HEK293T (cell line): ENCODE results near the gene KCNQ1.

Source experiments
- CTCF ChIA-PET: fragments of 350-600 bp; formaldehyde crosslinking; extraction: SDS; loops from one replicate; lab custom pipeline; 2021; ENCODE audit warnings: antibody characterized with exemption, inconsistent platforms; lab: Yijun Ruan, JAX
- POLR2A ChIA-PET: fragments of 350-600 bp; formaldehyde crosslinking; extraction: SDS; loops from one replicate; lab custom pipeline; 2020; ENCODE audit warnings: antibody characterized with exemption, inconsistent platforms; lab: Yijun Ruan, JAX
- DNase-seq: peaks from one replicate; pipeline ENCODE4 v3.0.0; 2012; ENCODE audit warnings: mixed read lengths; ENCODE audit errors: extremely low spot score
- ARNT ChIP-seq: fragments of 450-650 bp; IDR thresholded peaks from 2 replicates; pipeline ENCODE4 v1.6.1; 2017; ENCODE audit warnings: mild to moderate bottlenecking
- BHLHE40 ChIP-seq: fragments of 450-650 bp; IDR thresholded peaks from 2 replicates; pipeline ENCODE4 v1.6.1; 2016; ENCODE audit warnings: mild to moderate bottlenecking, moderate library complexity, borderline replicate concordance
- CTBP1 ChIP-seq: fragments of 450-650 bp; IDR thresholded peaks from 2 replicates; pipeline ENCODE4 v1.6.1; 2016; ENCODE audit warnings: borderline replicate concordance
- ELF4 ChIP-seq: fragments of 450-650 bp; IDR thresholded peaks from 2 replicates; pipeline ENCODE4 v1.6.1; 2017; ENCODE audit warnings: antibody characterized with exemption
- FOXA1 ChIP-seq: fragments of 450-650 bp; IDR thresholded peaks from 2 replicates; pipeline ENCODE4 v1.6.1; 2016; ENCODE audit warnings: mild to moderate bottlenecking
- FOXK2 ChIP-seq: fragments of 450-650 bp; IDR thresholded peaks from 2 replicates; pipeline ENCODE4 v1.6.1; 2016; ENCODE audit warnings: mild to moderate bottlenecking
- FOXM1 ChIP-seq: fragments of 450-650 bp; IDR thresholded peaks from 2 replicates; pipeline ENCODE4 v1.6.1; 2017; ENCODE audit warnings: mild to moderate bottlenecking, borderline replicate concordance
- HDGF ChIP-seq: fragments of 450-650 bp; IDR thresholded peaks from 2 replicates; pipeline ENCODE4 v1.6.1; 2017; ENCODE audit warnings: antibody characterized with exemption, borderline replicate concordance
- L3MBTL2 ChIP-seq: fragments of 450-650 bp; conservative IDR thresholded peaks from 2 replicates; pipeline ENCODE4 v1.6.1; 2016; ENCODE audit warnings: mild to moderate bottlenecking
- LEF1 ChIP-seq: fragments of 450-650 bp; IDR thresholded peaks from 2 replicates; pipeline ENCODE4 v1.6.1; 2017; ENCODE audit warnings: mild to moderate bottlenecking, borderline replicate concordance
- NFRKB ChIP-seq: fragments of 450-650 bp; IDR thresholded peaks from 2 replicates; pipeline ENCODE4 v1.6.1; 2016; ENCODE audit warnings: mild to moderate bottlenecking, moderate library complexity
- SP1 ChIP-seq: fragments of 450-650 bp; IDR thresholded peaks from 2 replicates; pipeline ENCODE4 v1.6.1; 2017
- SUZ12 ChIP-seq: fragments of 450-650 bp; IDR thresholded peaks from 2 replicates; pipeline ENCODE4 v1.6.1; 2016; ENCODE audit warnings: mild to moderate bottlenecking
- TARDBP ChIP-seq: fragments of 450-650 bp; IDR thresholded peaks from 2 replicates; pipeline ENCODE4 v1.6.1; 2016
- ZNF384 ChIP-seq: fragments of 450-650 bp; IDR thresholded peaks from 2 replicates; pipeline ENCODE4 v1.6.1; 2016
- TF ChIP-seq, protein P1 (sequence below): fragments of 450-650 bp; IDR thresholded peaks from 2 replicates; pipeline ENCODE4 v1.6.1; 2016

Gene KCNQ1

GRCh38 chr11:2525166-2525861 is 80.5 kb downstream of the KCNQ1 start:
- no peak for DNase-seq
- ChIA-PET CTCF (interaction anchor here (1.1 kb wide), 1 partner anchor 98 kb away, joined by 3 read pairs; no protein-coding TSS in a partner anchor), POLR2A (no interaction called here)
- TF ChIP-seq, protein P1, sequence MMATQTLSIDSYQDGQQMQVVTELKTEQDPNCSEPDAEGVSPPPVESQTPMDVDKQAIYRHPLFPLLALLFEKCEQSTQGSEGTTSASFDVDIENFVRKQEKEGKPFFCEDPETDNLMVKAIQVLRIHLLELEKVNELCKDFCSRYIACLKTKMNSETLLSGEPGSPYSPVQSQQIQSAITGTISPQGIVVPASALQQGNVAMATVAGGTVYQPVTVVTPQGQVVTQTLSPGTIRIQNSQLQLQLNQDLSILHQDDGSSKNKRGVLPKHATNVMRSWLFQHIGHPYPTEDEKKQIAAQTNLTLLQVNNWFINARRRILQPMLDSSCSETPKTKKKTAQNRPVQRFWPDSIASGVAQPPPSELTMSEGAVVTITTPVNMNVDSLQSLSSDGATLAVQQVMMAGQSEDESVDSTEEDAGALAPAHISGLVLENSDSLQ, result no peak
- TF ChIP-seq BHLHE40 (no peak), NFRKB (no peak), ZNF384 (no peak), L3MBTL2 (no peak), FOXM1 (no peak), FOXK2 (no peak), FOXA1 (no peak), LEF1 (no peak), HDGF (no peak), SP1 (no peak), ELF4 (no peak), ARNT (no peak), CTBP1 (no peak), SUZ12 (no peak), TARDBP (no peak)

- DNase-seq, result no peak
- TF ChIP-seq SP1 (no peak), TARDBP (no peak)
- ChIA-PET POLR2A (no interaction called here), CTCF (interaction anchor here (1.1 kb wide), 1 partner anchor 98 kb away, joined by 3 read pairs; no protein-coding TSS in a partner anchor)
These were observed 81.4 kb downstream of the KCNQ1 start for GRCh38 chr11:2525941-2526807.

DNA sequence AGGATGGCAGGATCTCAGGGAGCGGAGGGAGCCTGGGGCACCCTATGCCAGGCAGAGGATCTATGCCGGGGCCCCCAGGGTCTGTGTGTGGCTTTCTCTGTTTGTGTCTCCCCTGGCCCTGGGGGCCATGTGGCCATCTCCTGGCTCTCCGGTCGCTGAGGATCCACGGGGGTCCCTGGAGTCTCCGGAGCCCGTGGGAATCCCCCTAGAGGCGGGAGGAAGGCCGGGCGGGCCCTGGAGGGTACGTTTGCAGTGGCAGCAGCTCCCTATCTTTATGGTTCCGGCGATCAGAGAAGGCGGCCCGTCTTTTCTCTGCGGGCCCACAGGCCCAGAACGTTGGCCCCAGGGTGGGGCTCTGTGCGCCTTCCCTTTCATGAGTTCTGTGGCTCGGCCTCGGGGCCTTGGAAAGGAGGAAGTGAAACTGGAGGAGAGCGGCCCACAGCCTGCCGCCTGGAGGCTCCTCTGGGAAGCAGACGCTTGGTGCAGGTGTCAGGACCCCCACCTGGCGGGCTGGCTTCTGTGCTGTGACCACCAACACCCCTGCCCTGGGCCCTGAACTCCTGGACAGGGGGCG is 82.1 kb downstream of the KCNQ1 start:
- no peak for DNase-seq
- TF ChIP-seq HDGF, result no peak
- no peak for TF ChIP-seq ELF4
- no peak for TF ChIP-seq LEF1
- TF ChIP-seq ZNF384, result no peak
- TF ChIP-seq CTBP1, result no peak
- TF ChIP-seq L3MBTL2, result no peak
- no peak for TF ChIP-seq FOXA1
- CTCF ChIA-PET, result no interaction called here
- POLR2A ChIA-PET, result no interaction called here

- no peak for DNase-seq
- POLR2A ChIA-PET, result no interaction called here
- TF ChIP-seq ELF4 (no peak), SUZ12 (no peak), TARDBP (no peak), LEF1 (no peak), NFRKB (no peak), ZNF384 (no peak), HDGF (no peak), ARNT (no peak), FOXM1 (no peak), FOXA1 (no peak), BHLHE40 (no peak), SP1 (no peak), CTBP1 (no peak), FOXK2 (no peak), L3MBTL2 (no peak)
- TF ChIP-seq, protein P1, result no peak
- CTCF ChIA-PET, result no interaction called here
These were observed 82.9 kb downstream of the KCNQ1 start for GRCh38 chr11:2527621-2528291.

DNA sequence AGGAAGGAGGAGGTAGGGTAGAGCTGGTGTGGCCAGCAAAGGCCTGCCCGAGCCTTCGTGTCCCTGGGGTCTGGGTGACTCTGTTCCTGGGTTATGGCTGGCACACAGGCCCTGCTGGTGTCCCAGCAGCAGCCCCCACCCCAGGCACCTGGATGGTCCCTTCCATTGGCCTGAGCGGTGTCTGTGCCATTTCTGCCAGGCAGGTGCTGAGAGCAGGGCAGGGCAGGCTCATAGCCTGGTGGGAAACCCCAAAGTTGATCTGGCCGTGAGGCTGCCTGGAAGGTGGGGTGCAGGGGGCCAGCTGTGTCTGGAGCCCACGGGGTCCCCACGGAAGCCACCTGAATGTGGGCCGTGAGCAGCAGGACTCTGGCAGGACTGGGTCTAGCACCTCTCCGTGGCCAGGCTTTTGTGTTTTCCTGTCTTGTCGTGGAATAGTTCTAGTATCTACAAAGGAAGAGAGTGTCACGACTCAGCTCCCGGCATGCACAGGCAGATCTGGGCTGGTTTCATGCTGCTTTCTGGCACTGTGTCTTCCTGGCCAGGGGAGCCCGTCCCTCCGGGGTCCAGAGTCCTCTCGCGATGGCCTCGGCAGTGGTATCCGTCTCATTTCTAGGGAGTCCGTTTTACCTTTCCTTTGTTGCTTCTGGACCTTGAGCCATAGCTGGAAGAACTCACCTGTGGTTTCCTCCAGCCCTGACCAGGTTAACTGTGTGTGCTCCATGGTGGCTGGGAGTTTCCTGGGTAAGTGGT is 83.7 kb downstream of the KCNQ1 start:
- TF ChIP-seq HDGF (no peak), NFRKB (no peak), ZNF384 (no peak), L3MBTL2 (no peak), ARNT (no peak), ELF4 (no peak), FOXK2 (no peak), BHLHE40 (no peak), FOXM1 (no peak), SP1 (no peak), CTBP1 (no peak), SUZ12 (no peak), FOXA1 (no peak), LEF1 (no peak), TARDBP (no peak)
- TF ChIP-seq, protein P1, result no peak
- no peak for DNase-seq
- ChIA-PET POLR2A (no interaction called here), CTCF (no interaction called here)
